GM21528 (cell line): ENCODE measurements around the gene OR4C46.
"Not testable (repeated sequence)": the region's sequence is repeated elsewhere in the genome, so short reads cannot be mapped to it uniquely, and the experiment has no call there.

Experiments
- ATAC-seq: cut with Tn5 transposase; IDR thresholded peaks from one replicate; pipeline ENCODE4 v1.9.1; 2021; ENCODE audit warnings: mild to moderate bottlenecking, moderate library complexity; ENCODE audit not compliant: unreplicated experiment, low FRiP score

OR4C46 gene

DNA sequence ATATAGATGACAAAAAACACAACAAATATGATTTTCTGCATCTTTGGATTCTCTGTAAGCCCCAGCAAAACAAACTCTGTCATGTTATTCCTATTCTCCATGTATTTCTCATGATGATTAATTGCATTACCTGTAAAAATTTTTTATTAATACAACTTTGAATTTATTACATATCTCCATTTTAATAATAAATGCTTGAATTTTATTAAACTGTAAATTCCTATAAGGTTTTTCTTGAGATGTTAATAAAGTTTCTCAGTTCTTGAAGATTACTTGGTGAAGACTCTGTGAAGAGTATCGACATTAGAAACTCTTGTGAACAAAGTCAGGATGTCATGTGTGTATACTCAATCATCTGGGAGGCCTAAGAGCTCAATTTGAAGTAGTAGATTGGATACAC, at the start of gene OR4C46:
TSS of gene OR4C46 (minus strand) at position 101 of the 400 bp plus-strand sequence. CDS start at position 101, 0 bp downstream.
- ATAC-seq: no peak

DNA sequence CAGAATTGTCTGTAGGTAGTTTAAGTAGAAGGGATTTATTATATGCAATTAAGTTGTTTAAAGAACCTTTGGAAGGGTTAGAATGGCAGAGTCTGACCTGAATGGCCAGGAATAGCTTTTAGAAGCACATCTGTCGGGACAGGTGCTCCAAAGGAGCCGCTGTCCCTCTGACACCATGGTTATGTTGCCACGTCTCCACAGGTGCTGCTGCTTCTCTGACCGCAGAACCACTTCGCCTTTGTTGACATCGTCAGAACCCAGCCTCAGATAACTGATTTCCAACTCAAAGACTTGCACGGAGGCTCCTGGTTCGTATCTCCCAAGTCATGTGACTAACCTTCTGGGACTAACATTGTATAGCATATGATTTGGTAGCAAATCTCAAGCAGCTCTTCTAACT, 41.8 kb upstream of the OR4C46 start:
- ATAC-seq: not testable (repeated sequence)

DNA sequence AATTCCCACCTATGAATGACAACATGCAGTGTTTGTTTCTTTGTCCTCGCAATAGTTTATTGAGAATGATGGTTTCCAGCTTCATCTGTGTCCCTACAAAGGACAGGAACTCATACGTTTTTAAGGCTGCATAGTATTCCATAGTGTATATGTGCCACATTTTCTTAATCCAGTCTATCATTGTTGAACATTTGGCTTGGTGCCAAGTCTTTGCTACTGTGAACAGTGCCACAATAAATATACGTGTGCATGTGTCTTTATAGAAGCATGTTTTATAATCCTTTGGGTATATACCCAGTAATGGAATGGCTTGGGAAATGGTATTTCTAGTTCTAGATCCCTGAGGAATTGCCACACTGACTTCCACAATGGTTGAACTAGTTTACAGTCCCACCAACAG, 42.4 kb downstream of the OR4C46 start:
- not testable (repeated sequence) for ATAC-seq

DNA sequence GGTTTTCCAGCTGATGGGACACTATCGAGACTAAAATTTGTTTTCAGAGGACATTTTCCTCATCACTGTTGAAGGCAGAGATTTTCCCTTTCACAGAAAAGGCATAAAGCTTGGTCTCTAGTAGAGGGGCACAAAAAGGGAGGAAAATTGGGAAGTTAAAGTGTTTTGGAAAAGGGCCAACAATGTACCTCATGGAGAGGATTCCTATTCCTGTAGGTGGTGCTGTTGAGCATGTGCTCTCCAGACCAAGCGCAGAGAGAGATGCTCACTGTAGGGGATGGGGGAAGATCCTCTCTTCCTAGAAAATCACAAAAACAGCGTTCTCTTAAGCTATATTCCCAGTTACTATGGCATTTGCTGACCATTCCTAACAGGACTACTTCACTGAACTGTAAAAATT, 44.9 kb downstream of the OR4C46 start:
- ATAC-seq: no peak

DNA sequence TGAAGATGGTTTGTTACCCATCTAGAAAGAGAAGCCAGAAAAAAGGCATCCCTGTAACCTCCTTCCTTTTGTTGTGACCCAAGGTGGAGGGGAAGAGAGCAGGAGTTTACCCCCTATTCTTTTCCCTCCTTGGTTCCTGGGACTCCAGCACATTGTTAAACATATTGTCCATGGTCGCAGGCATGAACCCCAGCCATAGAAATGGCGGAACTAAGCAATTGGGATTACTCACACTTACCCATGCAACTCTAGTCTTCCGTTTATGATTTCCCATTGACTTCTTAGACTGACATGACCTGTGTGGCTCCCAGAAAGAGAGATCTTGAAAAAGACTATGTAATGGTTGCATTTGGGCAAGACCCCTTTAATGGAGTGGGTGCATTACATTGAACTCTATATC, 45.4 kb downstream of the OR4C46 start:
- no peak for ATAC-seq
